Measurements from ENCODE around the gene VWA8.

VWA8 gene

DNA sequence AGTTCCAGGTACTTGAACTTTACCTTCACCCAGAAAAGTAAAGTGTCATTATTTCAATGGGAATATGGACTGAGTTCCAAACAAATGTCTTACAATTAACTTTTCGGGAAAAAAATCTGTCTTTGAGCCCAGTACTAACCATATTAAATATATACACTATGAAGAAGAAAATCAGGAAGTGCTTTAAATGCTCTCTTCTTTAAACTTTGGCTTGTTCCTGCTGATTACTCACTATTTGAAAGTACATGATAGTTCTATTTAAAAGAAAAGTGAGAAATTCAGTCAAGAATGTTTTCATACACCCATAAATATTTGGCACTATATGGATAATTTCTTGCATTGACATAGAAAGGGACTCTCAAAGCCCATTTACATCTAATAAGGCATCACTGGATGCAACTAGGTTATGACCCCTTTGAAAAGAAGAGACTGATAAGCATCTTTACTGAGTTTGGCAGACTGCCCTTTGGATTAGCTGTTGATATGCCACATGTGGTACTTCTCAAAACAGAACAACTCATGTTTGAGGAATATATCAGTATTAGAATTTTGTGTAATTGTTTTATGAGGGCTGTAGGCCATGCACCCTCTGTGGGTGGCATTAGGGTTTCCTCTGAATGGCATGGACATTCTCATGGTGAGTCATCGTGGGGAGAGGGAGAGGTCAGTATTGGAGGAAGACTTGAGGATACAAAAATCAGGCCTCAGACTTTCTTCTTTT, 25.0 kb upstream of the VWA8 start:
- H3K4me1 ChIP-seq (ENCODE audit: insufficient read depth, low read length) = no peaks in the 10 kb centered on the region
- H3K9ac ChIP-seq (ENCODE audit: low read length) = no peak overlapping the region
- H3K4me3 ChIP-seq (ENCODE audit: low read depth in 1 of 2, low read length in 2 of 2) = no peak overlapping the region
- H3K9me3 ChIP-seq (ENCODE audit: low read length) = no peaks in the 10 kb centered on the region
- no peak overlapping the region for H3K27ac ChIP-seq (ENCODE audit: low read depth, low read length)
- H3K27me3 ChIP-seq (ENCODE audit: control insufficient read depth in 1 of 2, insufficient read depth in 2 of 2, low read length in 2 of 2) = no peaks in the 10 kb centered on the region
- no peaks in the 10 kb centered on the region for H3K36me3 ChIP-seq (ENCODE audit: insufficient read depth, low read length)

- H3K4me3 ChIP-seq (ENCODE audit: low read depth in 1 of 2, low read length in 2 of 2) = no peak overlapping the region
- no peaks in the 10 kb centered on the region for H3K27me3 ChIP-seq (ENCODE audit: control insufficient read depth in 1 of 2, insufficient read depth in 2 of 2, low read length in 2 of 2)
- H3K4me1 ChIP-seq (ENCODE audit: insufficient read depth, low read length) = no peaks in the 10 kb centered on the region
- H3K9ac ChIP-seq (ENCODE audit: low read length) = no peak overlapping the region
- no peaks in the 10 kb centered on the region for H3K36me3 ChIP-seq (ENCODE audit: insufficient read depth, low read length)
- no peak overlapping the region for H3K27ac ChIP-seq (ENCODE audit: low read depth, low read length)
- no peaks in the 10 kb centered on the region for H3K9me3 ChIP-seq (ENCODE audit: low read length)
Observed at GRCh38 chr13:41981951-41982715, 21.2 kb upstream of the VWA8 start.

- no peaks in the 10 kb centered on the region for H3K4me1 ChIP-seq (ENCODE audit: insufficient read depth, low read length)
- H3K4me3 ChIP-seq (ENCODE audit: low read depth in 1 of 2, low read length in 2 of 2) = no peak overlapping the region
- no peak overlapping the region for H3K27ac ChIP-seq (ENCODE audit: low read depth, low read length)
- H3K27me3 ChIP-seq (ENCODE audit: control insufficient read depth in 1 of 2, insufficient read depth in 2 of 2, low read length in 2 of 2) = no peaks in the 10 kb centered on the region
- H3K9me3 ChIP-seq (ENCODE audit: low read length) = no peaks in the 10 kb centered on the region
- no peaks in the 10 kb centered on the region for H3K36me3 ChIP-seq (ENCODE audit: insufficient read depth, low read length)
- H3K9ac ChIP-seq (ENCODE audit: low read length) = no peak overlapping the region
Observed at GRCh38 chr13:41978007-41978406, 17.1 kb upstream of the VWA8 start.

- Histone ChIP-seq H3K4me3 (ENCODE audit: low read depth in 1 of 2, low read length in 2 of 2) (no peak overlapping the region), H3K9me3 (ENCODE audit: low read length) (no peaks in the 10 kb centered on the region), H3K27ac (ENCODE audit: low read depth, low read length) (no peak overlapping the region), H3K27me3 (ENCODE audit: control insufficient read depth in 1 of 2, insufficient read depth in 2 of 2, low read length in 2 of 2) (no peaks in the 10 kb centered on the region), H3K9ac (ENCODE audit: low read length) (no peak overlapping the region), H3K4me1 (ENCODE audit: insufficient read depth, low read length) (no peaks in the 10 kb centered on the region), H3K36me3 (ENCODE audit: insufficient read depth, low read length) (no peaks in the 10 kb centered on the region)
Observed at GRCh38 chr13:41976476-41976875, 15.6 kb upstream of the VWA8 start.

DNA sequence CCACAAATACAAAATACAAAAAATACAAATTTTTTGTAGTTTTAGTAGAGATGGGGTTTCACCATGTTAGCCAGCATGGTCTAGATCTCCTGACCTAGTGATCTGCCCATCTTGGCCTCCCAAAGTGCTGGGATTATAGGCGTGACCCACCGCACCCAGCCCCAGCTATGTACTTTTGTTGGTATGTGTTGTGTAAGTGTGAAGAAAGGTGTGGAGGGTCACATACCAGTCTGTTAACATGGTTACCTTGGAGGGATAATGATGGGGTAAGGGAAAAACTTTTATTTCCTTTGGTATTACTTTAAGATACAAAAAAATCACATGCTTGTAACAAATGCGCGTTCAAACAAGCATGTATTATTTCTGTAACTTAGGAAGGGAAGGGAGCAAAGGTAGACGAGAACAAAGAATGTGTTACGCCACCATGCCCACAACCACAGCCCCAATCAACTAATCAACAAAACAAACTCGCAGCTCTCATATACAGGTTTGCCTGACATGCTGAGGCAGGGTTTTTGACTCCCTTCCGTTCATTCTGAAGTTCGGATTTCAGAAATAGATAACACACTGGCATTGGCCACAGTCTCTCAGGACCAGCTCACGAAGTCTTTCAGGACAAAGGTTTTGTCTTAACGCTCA, 13.5 kb upstream of the VWA8 start:
- H3K4me1 ChIP-seq (ENCODE audit: insufficient read depth, low read length) = no peaks in the 10 kb centered on the region
- no peaks in the 10 kb centered on the region for H3K36me3 ChIP-seq (ENCODE audit: insufficient read depth, low read length)
- no peaks in the 10 kb centered on the region for H3K9me3 ChIP-seq (ENCODE audit: low read length)
- no peak overlapping the region for H3K4me3 ChIP-seq (ENCODE audit: low read depth in 1 of 2, low read length in 2 of 2)
- no peak overlapping the region for H3K27ac ChIP-seq (ENCODE audit: low read depth, low read length)
- H3K27me3 ChIP-seq (ENCODE audit: control insufficient read depth in 1 of 2, insufficient read depth in 2 of 2, low read length in 2 of 2) = no peaks in the 10 kb centered on the region
- H3K9ac ChIP-seq (ENCODE audit: low read length) = no peak overlapping the region

- H3K9me3 ChIP-seq (ENCODE audit: low read length) = no peaks in the 10 kb centered on the region
- H3K27me3 ChIP-seq (ENCODE audit: control insufficient read depth in 1 of 2, insufficient read depth in 2 of 2, low read length in 2 of 2) = no peaks in the 10 kb centered on the region
- H3K36me3 ChIP-seq (ENCODE audit: insufficient read depth, low read length) = no peaks in the 10 kb centered on the region
- H3K4me3 ChIP-seq (ENCODE audit: low read depth in 1 of 2, low read length in 2 of 2) = no peak overlapping the region
- H3K27ac ChIP-seq (ENCODE audit: low read depth, low read length) = no peak overlapping the region
- H3K4me1 ChIP-seq (ENCODE audit: insufficient read depth, low read length) = no peaks in the 10 kb centered on the region
- H3K9ac ChIP-seq (ENCODE audit: low read length) = no peak overlapping the region
Observed at GRCh38 chr13:41973247-41973741, 12.4 kb upstream of the VWA8 start.

- no peak overlapping the region for H3K4me3 ChIP-seq (ENCODE audit: low read depth in 1 of 2, low read length in 2 of 2)
- no peak overlapping the region for H3K27ac ChIP-seq (ENCODE audit: low read depth, low read length)
- no peaks in the 10 kb centered on the region for H3K36me3 ChIP-seq (ENCODE audit: insufficient read depth, low read length)
- no peak overlapping the region for H3K9ac ChIP-seq (ENCODE audit: low read length)
- no peaks in the 10 kb centered on the region for H3K27me3 ChIP-seq (ENCODE audit: control insufficient read depth in 1 of 2, insufficient read depth in 2 of 2, low read length in 2 of 2)
- H3K4me1 ChIP-seq (ENCODE audit: insufficient read depth, low read length) = no peaks in the 10 kb centered on the region
- no peaks in the 10 kb centered on the region for H3K9me3 ChIP-seq (ENCODE audit: low read length)
Observed at GRCh38 chr13:41971848-41972247, 10.9 kb upstream of the VWA8 start.

DNA sequence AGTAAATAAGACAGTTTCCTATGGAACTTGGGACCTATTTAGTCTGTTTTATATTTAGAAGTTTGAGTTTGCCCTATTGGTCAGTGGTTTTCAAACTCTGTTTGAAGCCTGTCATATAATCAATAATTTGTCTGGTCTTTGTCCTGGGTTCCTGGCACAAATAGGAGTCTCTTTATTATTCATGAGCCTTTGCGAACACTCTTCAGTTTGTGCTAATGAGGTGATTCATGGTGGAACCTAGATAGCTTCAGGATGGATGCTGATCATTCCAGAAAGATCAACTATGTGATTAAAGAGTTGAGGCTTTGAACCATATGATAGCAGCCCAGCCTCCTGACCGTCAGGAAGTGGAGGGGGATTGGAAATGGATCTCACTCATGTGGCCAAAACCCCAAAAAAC, 10.0 kb upstream of the VWA8 start:
- Histone ChIP-seq H3K36me3 (ENCODE audit: insufficient read depth, low read length) (no peaks in the 10 kb centered on the region), H3K4me1 (ENCODE audit: insufficient read depth, low read length) (no peaks in the 10 kb centered on the region), H3K9me3 (ENCODE audit: low read length) (no peaks in the 10 kb centered on the region), H3K4me3 (ENCODE audit: low read depth in 1 of 2, low read length in 2 of 2) (no peak overlapping the region), H3K27ac (ENCODE audit: low read depth, low read length) (no peak overlapping the region), H3K27me3 (ENCODE audit: control insufficient read depth in 1 of 2, insufficient read depth in 2 of 2, low read length in 2 of 2) (no peaks in the 10 kb centered on the region), H3K9ac (ENCODE audit: low read length) (no peak overlapping the region)

GRCh38 chr13:41970022-41970421, 9.1 kb upstream of the VWA8 start:
- Histone ChIP-seq H3K9ac (ENCODE audit: low read length) (no peak overlapping the region), H3K27ac (ENCODE audit: low read depth, low read length) (no peak overlapping the region), H3K9me3 (ENCODE audit: low read length) (no peaks in the 10 kb centered on the region), H3K4me1 (ENCODE audit: insufficient read depth, low read length) (no peaks in the 10 kb centered on the region), H3K36me3 (ENCODE audit: insufficient read depth, low read length) (no peaks in the 10 kb centered on the region), H3K4me3 (ENCODE audit: low read depth in 1 of 2, low read length in 2 of 2) (no peak overlapping the region), H3K27me3 (ENCODE audit: control insufficient read depth in 1 of 2, insufficient read depth in 2 of 2, low read length in 2 of 2) (no peaks in the 10 kb centered on the region)

DNA sequence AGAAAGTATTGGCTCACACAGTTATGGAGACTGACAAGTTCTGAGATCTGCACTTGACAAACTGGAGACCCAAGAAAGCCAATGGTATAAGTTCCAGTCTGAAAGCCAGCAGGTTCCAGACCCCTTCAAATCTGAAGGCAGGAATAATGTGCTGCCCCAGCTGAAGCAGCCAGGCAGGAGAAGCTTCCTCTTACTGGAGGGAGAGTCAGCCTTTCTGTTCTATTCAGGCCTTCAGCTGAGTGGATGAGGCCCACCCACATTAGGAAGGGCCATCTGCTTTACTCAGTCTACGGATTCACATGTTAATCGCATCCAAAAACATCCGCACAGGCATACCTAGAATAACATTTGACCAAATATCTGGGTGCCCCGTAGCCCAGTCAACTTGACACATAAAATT, 8.2 kb upstream of the VWA8 start:
- no peak overlapping the region for H3K4me3 ChIP-seq (ENCODE audit: low read depth in 1 of 2, low read length in 2 of 2)
- H3K9me3 ChIP-seq (ENCODE audit: low read length) = no peaks in the 10 kb centered on the region
- no peaks in the 10 kb centered on the region for H3K4me1 ChIP-seq (ENCODE audit: insufficient read depth, low read length)
- H3K27ac ChIP-seq (ENCODE audit: low read depth, low read length) = no peak overlapping the region
- no peaks in the 10 kb centered on the region for H3K36me3 ChIP-seq (ENCODE audit: insufficient read depth, low read length)
- H3K9ac ChIP-seq (ENCODE audit: low read length) = no peak overlapping the region
- no peaks in the 10 kb centered on the region for H3K27me3 ChIP-seq (ENCODE audit: control insufficient read depth in 1 of 2, insufficient read depth in 2 of 2, low read length in 2 of 2)

- H3K27ac ChIP-seq (ENCODE audit: low read depth, low read length) = no peak overlapping the region
- H3K4me1 ChIP-seq (ENCODE audit: insufficient read depth, low read length) = peaks cover 4% of the 10 kb centered on the region
- H3K27me3 ChIP-seq (ENCODE audit: control insufficient read depth in 1 of 2, insufficient read depth in 2 of 2, low read length in 2 of 2) = no peaks in the 10 kb centered on the region
- no peaks in the 10 kb centered on the region for H3K9me3 ChIP-seq (ENCODE audit: low read length)
- no peaks in the 10 kb centered on the region for H3K36me3 ChIP-seq (ENCODE audit: insufficient read depth, low read length)
- no peak overlapping the region for H3K9ac ChIP-seq (ENCODE audit: low read length)
- no peak overlapping the region for H3K4me3 ChIP-seq (ENCODE audit: low read depth in 1 of 2, low read length in 2 of 2)
Observed at GRCh38 chr13:41966671-41967070, 5.8 kb upstream of the VWA8 start.

All from muscle layer of colon (tissue), 2 donors.